ENCODE data around the gene ARL11.

GRCh38 chr13:49587311-49587847 lies 40.9 kb upstream of the ARL11 start:
- TF ChIP-seq EZH2 (IDR thresholded peaks at IDR 0.05; ENCODE audit: borderline replicate concordance) (no peak), CTCF (IDR thresholded peaks at IDR 0.05; ENCODE audit: poor library complexity) (no peak), EZH2phosphoT487 (IDR thresholded peaks at IDR 0.05; ENCODE audit: low read depth, severe bottlenecking, unreplicated experiment) (no peak)
